GM06990 (cell line): Measurements from ENCODE around the gene ZNF674.
"Not testable (repeated sequence)": the region's sequence is repeated elsewhere in the genome, so short reads cannot be mapped to it uniquely, and the experiment has no call there.

Experiments used
- DNase-seq: peaks from one replicate; pipeline ENCODE4 v3.0.0-alpha.2; 2011; ENCODE audit not compliant: insufficient read length; ENCODE audit errors: extremely low read depth
- H3K27me3 ChIP-seq: replicated peaks from 2 replicates; pipeline ENCODE4 v1.6.0; 2011; ENCODE audit warnings: low read length; ENCODE audit not compliant: control insufficient read depth, insufficient read depth
- H3K36me3 ChIP-seq: 2 replicates; pipeline ENCODE4 v1.5.1; 2011; ENCODE audit warnings: low read length; ENCODE audit not compliant: control insufficient read depth, insufficient read depth
- H3K4me3 ChIP-seq: replicated peaks from 2 replicates; pipeline ENCODE4 v1.5.1; 2011; ENCODE audit warnings: low read depth, mild to moderate bottlenecking, control low read depth, low read length
- CTCF ChIP-seq: IDR thresholded peaks from 2 replicates; pipeline ENCODE4 v1.5.1; 2011; ENCODE audit warnings: low read length, control low read depth, mild to moderate bottlenecking, inconsistent platforms; ENCODE audit not compliant: insufficient read depth, poor library complexity, severe bottlenecking

The ZNF674 gene

DNA sequence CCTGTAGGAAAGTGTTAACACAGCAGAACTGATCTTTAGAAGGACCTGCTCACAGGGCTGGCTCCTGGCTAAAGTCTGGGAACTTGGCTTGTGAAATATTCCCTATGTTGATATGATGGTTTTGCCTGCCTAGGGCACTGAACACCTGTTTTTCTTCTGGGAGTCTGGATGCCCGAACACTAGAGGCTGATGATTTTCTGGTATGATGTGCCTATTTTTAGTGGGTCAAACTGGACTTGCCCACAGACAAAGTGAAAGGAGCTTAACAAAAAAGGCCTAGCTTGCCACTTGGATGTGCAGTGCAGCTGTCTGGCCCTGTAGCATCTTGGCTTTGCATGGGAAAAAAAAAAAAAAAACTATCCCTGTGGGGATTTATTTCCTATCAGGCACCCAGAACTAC is 39.1 kb downstream of the ZNF674 start:
- no peak for DNase-seq
- no peak for TF ChIP-seq CTCF
- Histone ChIP-seq H3K4me3 (no peak overlapping the region), H3K36me3 (no peaks in the 10 kb centered on the region), H3K27me3 (no peaks in the 10 kb centered on the region)

GRCh38 chrX:46502848-46503247 is 42.4 kb downstream of the ZNF674 start:
- no peak overlapping the region for H3K4me3 ChIP-seq
- no peaks in the 10 kb centered on the region for H3K27me3 ChIP-seq
- DNase-seq = no peak
- TF ChIP-seq CTCF = no peak
- H3K36me3 ChIP-seq = no peaks in the 10 kb centered on the region

DNA sequence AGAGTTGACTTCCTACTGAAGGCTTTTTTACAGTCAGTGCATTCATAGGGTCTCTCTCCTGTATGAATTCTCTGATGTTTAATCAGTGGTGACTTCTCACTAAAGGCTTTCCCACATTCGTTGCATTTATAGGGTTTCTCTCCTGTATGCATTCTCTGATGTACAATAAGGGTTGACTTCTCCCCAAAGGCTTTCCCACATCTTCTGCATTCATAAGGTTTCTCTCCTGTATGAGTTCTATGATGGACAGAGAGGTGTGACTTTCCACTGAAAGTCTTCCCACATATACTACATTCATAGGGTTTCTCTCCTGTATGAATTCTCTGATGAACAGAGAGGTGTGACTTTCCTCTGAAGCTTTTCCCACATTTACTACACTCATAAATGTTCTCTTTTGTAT is 45.2 kb downstream of the ZNF674 start:
- Histone ChIP-seq H3K27me3 (no peaks in the 10 kb centered on the region), H3K36me3 (no peaks in the 10 kb centered on the region), H3K4me3 (no peak overlapping the region)
- no peak for DNase-seq
- TF ChIP-seq CTCF = no peak

DNA sequence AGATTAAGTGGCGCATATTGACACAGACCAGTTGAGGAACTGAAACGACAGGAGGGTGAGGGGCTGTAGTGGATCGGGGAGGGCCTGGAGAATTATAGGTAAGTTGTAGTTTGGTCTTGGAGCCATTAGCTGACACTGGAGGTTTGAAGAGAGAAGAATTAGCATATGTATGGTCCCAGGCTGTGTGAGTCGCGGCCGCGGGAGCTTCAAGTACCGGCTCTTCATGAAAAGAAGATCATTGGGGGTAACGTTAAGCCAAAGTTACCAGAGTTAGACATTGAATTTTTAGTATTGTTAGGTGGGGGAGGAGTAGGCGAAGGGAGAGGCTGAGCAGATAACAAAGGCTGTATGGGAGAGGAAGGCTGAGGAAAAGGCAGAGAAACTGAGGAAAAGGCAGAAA is 56.5 kb downstream of the ZNF674 start:
- no peak overlapping the region for H3K4me3 ChIP-seq
- H3K36me3 ChIP-seq = no peaks in the 10 kb centered on the region
- no peak for DNase-seq
- no peak for TF ChIP-seq CTCF
- H3K27me3 ChIP-seq = no peaks in the 10 kb centered on the region

- no peak for TF ChIP-seq CTCF
Measured at GRCh38 chrX:46485897-46486296, 59.3 kb downstream of the ZNF674 start.

GRCh38 chrX:46478634-46479033 is 66.6 kb downstream of the ZNF674 start:
- H3K4me3 ChIP-seq, DNase-seq, H3K36me3 ChIP-seq, H3K27me3 ChIP-seq: not testable (repeated sequence)

More at GRCh38 chrX:46485897-46486296, 59.3 kb downstream of the ZNF674 start:
- H3K4me3 ChIP-seq = no peak overlapping the region
- no peaks in the 10 kb centered on the region for H3K27me3 ChIP-seq
- H3K36me3 ChIP-seq = no peaks in the 10 kb centered on the region
- DNase-seq = no peak

- TF ChIP-seq CTCF = no peak
- no peak for DNase-seq
- Histone ChIP-seq H3K27me3 (no peaks in the 10 kb centered on the region), H3K36me3 (no peaks in the 10 kb centered on the region), H3K4me3 (no peak overlapping the region)
Measured at GRCh38 chrX:46477435-46477834, 67.8 kb downstream of the ZNF674 start.
